DND-41 (cell line): Measurements from ENCODE around the gene MRPS26.

Experiments used
- EZH2 ChIP-seq: IDR thresholded peaks from 3 replicates; pipeline ENCODE4 v1.6.1; 2012; ENCODE audit warnings: borderline replicate concordance, low read depth, mild to moderate bottlenecking, moderate library complexity, low read length, inconsistent platforms; ENCODE audit not compliant: severe bottlenecking
- TF ChIP-seq, protein P1 (sequence below): IDR thresholded peaks from 2 replicates; pipeline ENCODE4 v1.5.1; 2012; ENCODE audit warnings: borderline replicate concordance, low read length, moderate library complexity, mild to moderate bottlenecking; ENCODE audit not compliant: poor library complexity, severe bottlenecking; ENCODE audit errors: extremely low read depth

DNA sequence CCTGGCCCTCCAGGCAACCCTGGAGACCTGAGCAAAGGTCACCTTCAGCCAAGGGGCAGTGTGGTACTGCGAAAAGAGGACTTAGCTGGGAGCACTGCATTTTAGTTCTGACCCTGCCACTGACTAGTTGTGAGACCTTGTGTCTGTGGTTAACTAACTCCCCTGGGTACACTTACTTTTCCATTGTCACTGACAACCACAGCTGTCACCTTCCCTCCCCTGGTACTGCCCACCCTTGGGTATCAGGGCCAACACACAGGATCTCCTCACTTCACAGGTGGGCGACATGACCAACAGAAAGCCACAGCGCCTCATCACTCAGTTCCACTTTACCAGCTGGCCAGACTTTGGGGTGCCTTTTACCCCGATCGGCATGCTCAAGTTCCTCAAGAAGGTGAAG, 24.1 kb upstream of the MRPS26 start:
- TF ChIP-seq, protein P1, sequence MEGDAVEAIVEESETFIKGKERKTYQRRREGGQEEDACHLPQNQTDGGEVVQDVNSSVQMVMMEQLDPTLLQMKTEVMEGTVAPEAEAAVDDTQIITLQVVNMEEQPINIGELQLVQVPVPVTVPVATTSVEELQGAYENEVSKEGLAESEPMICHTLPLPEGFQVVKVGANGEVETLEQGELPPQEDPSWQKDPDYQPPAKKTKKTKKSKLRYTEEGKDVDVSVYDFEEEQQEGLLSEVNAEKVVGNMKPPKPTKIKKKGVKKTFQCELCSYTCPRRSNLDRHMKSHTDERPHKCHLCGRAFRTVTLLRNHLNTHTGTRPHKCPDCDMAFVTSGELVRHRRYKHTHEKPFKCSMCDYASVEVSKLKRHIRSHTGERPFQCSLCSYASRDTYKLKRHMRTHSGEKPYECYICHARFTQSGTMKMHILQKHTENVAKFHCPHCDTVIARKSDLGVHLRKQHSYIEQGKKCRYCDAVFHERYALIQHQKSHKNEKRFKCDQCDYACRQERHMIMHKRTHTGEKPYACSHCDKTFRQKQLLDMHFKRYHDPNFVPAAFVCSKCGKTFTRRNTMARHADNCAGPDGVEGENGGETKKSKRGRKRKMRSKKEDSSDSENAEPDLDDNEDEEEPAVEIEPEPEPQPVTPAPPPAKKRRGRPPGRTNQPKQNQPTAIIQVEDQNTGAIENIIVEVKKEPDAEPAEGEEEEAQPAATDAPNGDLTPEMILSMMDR, result no peak
- no peak for TF ChIP-seq EZH2
